K562 (cell line): Measurements from ENCODE around the gene MARK2. TPM values are rescaled to one million over a fixed set of nuclear protein-coding genes. Genes with fewer than 3 reads are reported as not detected.

Experiments
- DNMT1 ChIP-seq: fragments of 450-650 bp; IDR thresholded peaks from 2 replicates; pipeline ENCODE4 v1.6.1; 2016; ENCODE audit warnings: antibody characterized with exemption, mild to moderate bottlenecking
- GABPB1 ChIP-seq: sonication (generic); formaldehyde crosslinking; IDR thresholded peaks from 2 replicates; pipeline ENCODE4 v1.8.0; 2022; ENCODE audit warnings: mild to moderate bottlenecking, missing genetic modification reagents
- MBD2 ChIP-seq: sonication (generic); IDR thresholded peaks from 2 replicates; pipeline ENCODE4 v1.6.1; 2016; ENCODE audit warnings: low read depth, borderline replicate concordance
- MEF2A ChIP-seq: IDR thresholded peaks from 2 replicates; pipeline ENCODE4 v1.6.1; 2011; ENCODE audit warnings: low read depth, mild to moderate bottlenecking, low read length, moderate library complexity; ENCODE audit not compliant: control insufficient read depth
- RREB1 ChIP-seq: fragments of 250-450 bp; sonication (Bioruptor Pico); IDR thresholded peaks from 2 replicates; pipeline ENCODE4 v1.4.0; 2020
- TFAP4 ChIP-seq: sonication (generic); formaldehyde crosslinking; IDR thresholded peaks from 2 replicates; pipeline ENCODE4 v1.8.0; 2022; ENCODE audit warnings: missing genetic modification reagents, mild to moderate bottlenecking, moderate library complexity, borderline replicate concordance
- UBTF ChIP-seq, 2 experiments: IDR thresholded peaks; 2 replicates each; pipeline ENCODE4 v1.6.1; 2012; ENCODE audit warnings: improper control_type of control experiment in 2 of 2, low read depth in 2 of 2, low read length in 2 of 2, borderline replicate concordance in 1 of 2
- polyA plus RNA-seq, 8 experiments: library from polyadenylated mRNA; depleted of rRNA in 4 of 8; stranded (reverse) in 5 of 8; unstranded in 3 of 8; fragments of >200 nt; fragmentation: Nextera tagmentation in 2 of 8; fragmentation: Illumina TruSeq in 1 of 8; extraction: Ambion mirVana in 2 of 8; extraction: Trizol in 1 of 8; gene quantifications; 2 replicates each; pipeline versions ENCODE4 v1.2.1 to v1.2.3, GENCODE V29; 2011 to 2014; ENCODE audit warnings: inconsistent platforms in 1 of 8, missing spikeins in 1 of 8
- total RNA-seq, 7 experiments: library from RNA; depleted of rRNA in 6 of 7; stranded (reverse); fragments of >200 nt in 6 of 7; fragmentation: Illumina TruSeq in 2 of 7; extraction: Trizol in 2 of 7; gene quantifications; 2 replicates each; pipeline versions ENCODE4 v1.2.1 to v1.2.3, GENCODE V29; 2011 to 2021; ENCODE audit warnings: low replicate concordance in 1 of 7

The MARK2 gene
- total and polyA plus RNA-seq, 9 of the 15 experiments (the other 6 are each of a cell fraction or from before 2014, with no cell fraction given) = 0.32 to 43.5 (median 15.1) TPM

GRCh38 chr11:63871962-63872799, 33.3 kb downstream of the MARK2 start (continued):
- TF ChIP-seq RREB1 (CRISPR knock-in tag) (0 out of 2 replicates have a peak, but pooled peaks have one; percentile 55), MBD2 (no peak), MEF2A (no peak), TFAP4 (CRISPR knock-in tag) (peak; percentile 88), GABPB1 (CRISPR knock-in tag) (peak; percentile 60; the same call in 1 of the 2 replicates), UBTF (IDR thresholded peaks at IDR 0.05; ENCODE audit: borderline replicate concordance in 1 of 2, low read depth in 2 of 2, low read length in 2 of 2) (peak in 1 of 2 experiments; percentile 86; a peak in 1 of 4 replicates), DNMT1 (no peak)
